ENCODE results near the gene PDGFD. TPM values are rescaled to one million over a fixed set of nuclear protein-coding genes. Genes with fewer than 3 reads are reported as not detected.

The PDGFD gene
- total and polyA plus RNA-seq, 2 experiments from 2014 or later, result 1.9 to 4.5 TPM

DNA sequence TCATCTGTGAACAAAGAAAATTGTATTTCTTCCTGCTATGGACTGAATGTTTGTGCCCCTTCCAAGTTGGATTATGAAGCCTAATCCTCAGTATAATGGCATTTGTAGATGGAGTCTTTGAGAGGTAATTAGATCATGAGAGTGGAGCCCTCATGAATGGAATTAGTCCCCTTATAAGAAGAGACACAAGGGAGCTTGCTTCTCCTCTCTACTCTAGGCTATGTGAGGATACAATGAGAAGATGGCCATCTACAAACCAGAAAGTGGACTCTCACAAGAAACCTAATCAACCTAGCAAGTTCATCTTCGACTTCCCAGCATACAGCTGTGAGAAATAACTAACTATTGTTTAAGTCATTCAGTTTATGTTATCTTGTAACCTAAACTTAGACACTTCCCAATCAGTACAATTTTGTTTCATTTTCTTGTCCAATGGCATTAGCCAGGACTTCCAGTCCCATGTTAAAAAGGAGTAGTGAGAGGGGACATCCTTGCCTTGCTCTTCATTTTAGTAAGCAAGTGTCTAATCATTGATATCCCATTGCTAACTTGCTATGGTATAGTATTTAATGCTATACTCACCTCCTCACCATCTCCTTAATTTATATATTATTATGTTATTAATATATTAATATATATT lies 45.7 kb downstream of the PDGFD start:
- Histone ChIP-seq H3K27me3 (ENCODE audit: insufficient read depth) (no peaks in the 10 kb centered on the region), H3K9me2 (ENCODE audit: insufficient read depth) (no peaks in the 10 kb centered on the region), H3K4me2 (no peak overlapping the region), H3K4me1 (ENCODE audit: insufficient read depth) (peaks cover 18% of the 10 kb centered on the region), H3K36me3 (ENCODE audit: insufficient read depth) (no peaks in the 10 kb centered on the region), H2AFZ (no peak overlapping the region), H3F3A (replicated peaks; ENCODE audit: low read depth) (no peaks in the 10 kb centered on the region), H3K4me3 (no peak overlapping the region), H3K79me2 (replicated peaks; ENCODE audit: insufficient read depth) (no peaks in the 10 kb centered on the region), H4K20me1 (replicated peaks; ENCODE audit: insufficient read depth) (no peaks in the 10 kb centered on the region), H3K27ac (ENCODE audit: low read depth) (no peak overlapping the region)
- TF ChIP-seq CTCF (conservative IDR thresholded peaks at IDR 0.05; ENCODE audit: low read depth in 2 of 2) (no peak), NANOG (IDR thresholded peaks at IDR 0.05; ENCODE audit: borderline replicate concordance) (no peak), STAT1 (IDR thresholded peaks at IDR 0.05; ENCODE audit: unreplicated experiment) (no peak), POLR2AphosphoS5 (IDR thresholded peaks at IDR 0.05; ENCODE audit: low read depth) (no peak), CREB1 (CRISPR knock-in tag; IDR thresholded peaks at IDR 0.05; ENCODE audit: low read depth) (no peak), EZH2phosphoT487 (IDR thresholded peaks at IDR 0.05; ENCODE audit: unreplicated experiment) (no peak), ZNF462 (CRISPR knock-in tag; IDR thresholded peaks at IDR 0.05) (no peak), ZNF331 (CRISPR knock-in tag; IDR thresholded peaks at IDR 0.05; ENCODE audit: low read depth) (no peak), ZNF114 (CRISPR knock-in tag; IDR thresholded peaks at IDR 0.05) (no peak), ETS1 (IDR thresholded peaks at IDR 0.05) (no peak), EZH2 (IDR thresholded peaks at IDR 0.05; ENCODE audit: low read depth, unreplicated experiment) (no peak), JUNB (IDR thresholded peaks at IDR 0.05; ENCODE audit: unreplicated experiment) (no peak)
- TF ChIP-seq, protein P1, sequence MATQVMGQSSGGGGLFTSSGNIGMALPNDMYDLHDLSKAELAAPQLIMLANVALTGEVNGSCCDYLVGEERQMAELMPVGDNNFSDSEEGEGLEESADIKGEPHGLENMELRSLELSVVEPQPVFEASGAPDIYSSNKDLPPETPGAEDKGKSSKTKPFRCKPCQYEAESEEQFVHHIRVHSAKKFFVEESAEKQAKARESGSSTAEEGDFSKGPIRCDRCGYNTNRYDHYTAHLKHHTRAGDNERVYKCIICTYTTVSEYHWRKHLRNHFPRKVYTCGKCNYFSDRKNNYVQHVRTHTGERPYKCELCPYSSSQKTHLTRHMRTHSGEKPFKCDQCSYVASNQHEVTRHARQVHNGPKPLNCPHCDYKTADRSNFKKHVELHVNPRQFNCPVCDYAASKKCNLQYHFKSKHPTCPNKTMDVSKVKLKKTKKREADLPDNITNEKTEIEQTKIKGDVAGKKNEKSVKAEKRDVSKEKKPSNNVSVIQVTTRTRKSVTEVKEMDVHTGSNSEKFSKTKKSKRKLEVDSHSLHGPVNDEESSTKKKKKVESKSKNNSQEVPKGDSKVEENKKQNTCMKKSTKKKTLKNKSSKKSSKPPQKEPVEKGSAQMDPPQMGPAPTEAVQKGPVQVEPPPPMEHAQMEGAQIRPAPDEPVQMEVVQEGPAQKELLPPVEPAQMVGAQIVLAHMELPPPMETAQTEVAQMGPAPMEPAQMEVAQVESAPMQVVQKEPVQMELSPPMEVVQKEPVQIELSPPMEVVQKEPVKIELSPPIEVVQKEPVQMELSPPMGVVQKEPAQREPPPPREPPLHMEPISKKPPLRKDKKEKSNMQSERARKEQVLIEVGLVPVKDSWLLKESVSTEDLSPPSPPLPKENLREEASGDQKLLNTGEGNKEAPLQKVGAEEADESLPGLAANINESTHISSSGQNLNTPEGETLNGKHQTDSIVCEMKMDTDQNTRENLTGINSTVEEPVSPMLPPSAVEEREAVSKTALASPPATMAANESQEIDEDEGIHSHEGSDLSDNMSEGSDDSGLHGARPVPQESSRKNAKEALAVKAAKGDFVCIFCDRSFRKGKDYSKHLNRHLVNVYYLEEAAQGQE (IDR thresholded peaks at IDR 0.05; ENCODE audit: unreplicated experiment), result no peak
- Mint-ChIP-seq H3K4me1 (peaks cover 14% of the 10 kb centered on the region), H3K36me3 (ENCODE audit: low read depth) (peaks cover 5% of the 10 kb centered on the region; the same call in 1 of the 3 replicates), H3K9me3 (peaks cover 23% of the 10 kb centered on the region), H3K27ac (no peak overlapping the region), H3K27me3 (ENCODE audit: insufficient read depth, low read depth, poor library complexity) (peaks cover 3% of the 10 kb centered on the region), H3K4me3 (no peak overlapping the region)
- ATAC-seq (no peak), DNase-seq (ENCODE audit: low spot score) (no peak)
